ENCODE results near the gene MCM7. TPM values are rescaled to one million over a fixed set of nuclear protein-coding genes. Genes with fewer than 3 reads are reported as not detected.

MCM7 gene
- total RNA-seq, 2 experiments from 2014 or later = 456 to 476 TPM

- POLR2A ChIA-PET = interaction anchor here (0.6 to 3.1 kb wide), 11 partner anchors 10 to 348 kb away, joined by 3 to 25 read pairs (median 3); partner anchors contain the start of genes MCM7 and MEPCE
- peak; percentile 99 for DNase-seq
- no peaks in the 10 kb centered on the region for H3K9me3 Mint-ChIP-seq
These were observed 19.6 kb downstream of the MCM7 start, which contains the start of gene ZNF3 for GRCh38 chr7:100081535-100082102. ZNF3 (minus strand) TSS chr7:100081723; CDS start chr7:100077357, 4,366 bp downstream.

GRCh38 chr7:100080907-100081534 lies 20.2 kb downstream of the MCM7 start:
- no peak for TF ChIP-seq CTCF (IDR thresholded peaks at IDR 0.05)
- H3K27me3 Mint-ChIP-seq = no peaks in the 10 kb centered on the region
- H3K4me1 Mint-ChIP-seq (ENCODE audit: low read depth) = peaks cover 21% of the 10 kb centered on the region
- H3K4me3 Mint-ChIP-seq = peak overlapping the region; percentile 87
- peaks cover 22% of the 10 kb centered on the region for H3K36me3 Mint-ChIP-seq (ENCODE audit: low read depth)
- DNase-seq (peak; percentile 22), ATAC-seq (no peak)
- ChIA-PET CTCF (interaction anchor here (0.8 to 1.1 kb wide), 4 partner anchors 10 to 69 kb away, joined by 3 read pairs; no protein-coding TSS in a partner anchor), POLR2A (interaction anchor here (0.6 to 2.9 kb wide), 6 partner anchors 9 to 162 kb away, joined by 3 to 25 read pairs (median 4); partner anchors contain the start of genes MCM7 and TRIM4)
- peak overlapping the region; percentile 87 for H3K27ac Mint-ChIP-seq
- H3K9me3 Mint-ChIP-seq = no peaks in the 10 kb centered on the region
- intact Hi-C loops (cut with micrococcal nuclease) = loop anchor here (5.0 to 10.0 kb wide), 2 partner anchors 89 to 166 kb away; partner anchors contain the start of gene TRIM4

More at GRCh38 chr7:100081535-100082102, 19.6 kb downstream of the MCM7 start, which contains the start of gene ZNF3:
- Mint-ChIP-seq H3K27me3 (no peaks in the 10 kb centered on the region), H3K36me3 (ENCODE audit: low read depth) (peaks cover 19% of the 10 kb centered on the region), H3K4me1 (ENCODE audit: low read depth) (peaks cover 21% of the 10 kb centered on the region), H3K4me3 (peak within 1 kb of the TSS; percentile 87), H3K27ac (peak within 1 kb of the TSS; percentile 87)
- peak; percentile 96 for TF ChIP-seq CTCF (IDR thresholded peaks at IDR 0.05)
- CTCF ChIA-PET = interaction anchor here (0.7 to 1.2 kb wide), 9 partner anchors 10 to 168 kb away, joined by 3 to 7 read pairs (median 3); partner anchors contain the start of genes AP4M1 and MCM7
- intact Hi-C loops (cut with micrococcal nuclease) = loop anchor here (5.0 to 10.0 kb wide), 2 partner anchors 89 to 167 kb away; partner anchors contain the start of gene TRIM4
- peak; percentile 83 for ATAC-seq

- H3K27ac Mint-ChIP-seq = no peak overlapping the region
- no peak for DNase-seq
- peaks cover 41% of the 10 kb centered on the region for H3K36me3 Mint-ChIP-seq (ENCODE audit: low read depth)
- TF ChIP-seq CTCF (IDR thresholded peaks at IDR 0.05) = no peak
- intact Hi-C loops (cut with micrococcal nuclease) = no loop called here
- H3K9me3 Mint-ChIP-seq = no peaks in the 10 kb centered on the region
- peak overlapping the region; percentile 6 for H3K4me3 Mint-ChIP-seq
- no peak for ATAC-seq
- ChIA-PET POLR2A (interaction anchor here (1.0 to 1.1 kb wide), 3 partner anchors 12 to 81 kb away, joined by 3 read pairs; partner anchors contain the start of genes AP4M1 and MCM7), CTCF (interaction anchor here (1.1 to 1.3 kb wide), 2 partner anchors 20 to 85 kb away, joined by 3 read pairs; no protein-coding TSS in a partner anchor)
- H3K4me1 Mint-ChIP-seq (ENCODE audit: low read depth) = peaks cover 21% of the 10 kb centered on the region
- H3K27me3 Mint-ChIP-seq = no peaks in the 10 kb centered on the region
These were observed 22.1 kb downstream of the MCM7 start for GRCh38 chr7:100079024-100079560.

GRCh38 chr7:100077205-100077604 lies 24.0 kb downstream of the MCM7 start:
- peaks cover 8% of the 10 kb centered on the region for H3K9me3 Mint-ChIP-seq
- no peak for TF ChIP-seq CTCF (IDR thresholded peaks at IDR 0.05)
- intact Hi-C loops (cut with micrococcal nuclease) = no loop called here
- ChIA-PET POLR2A (interaction anchor here (0.9 kb wide), 1 partner anchor 17 kb away, joined by 3 read pairs; no protein-coding TSS in a partner anchor), CTCF (no interaction called here)
- ATAC-seq = no peak
- no peak overlapping the region for H3K4me3 Mint-ChIP-seq
- H3K4me1 Mint-ChIP-seq (ENCODE audit: low read depth) = peaks cover 16% of the 10 kb centered on the region
- H3K27ac Mint-ChIP-seq = no peak overlapping the region
- H3K27me3 Mint-ChIP-seq = no peaks in the 10 kb centered on the region
- no peak for DNase-seq
- H3K36me3 Mint-ChIP-seq (ENCODE audit: low read depth) = peaks cover 59% of the 10 kb centered on the region
